ENCODE results near the gene SLC22A16. TPM values are rescaled to one million over a fixed set of nuclear protein-coding genes. Genes with fewer than 3 reads are reported as not detected.

The SLC22A16 gene
- total and polyA plus RNA-seq, 10 of the 15 experiments (the other 5 are each of a cell fraction or from before 2014, with no cell fraction given): not detected

DNA sequence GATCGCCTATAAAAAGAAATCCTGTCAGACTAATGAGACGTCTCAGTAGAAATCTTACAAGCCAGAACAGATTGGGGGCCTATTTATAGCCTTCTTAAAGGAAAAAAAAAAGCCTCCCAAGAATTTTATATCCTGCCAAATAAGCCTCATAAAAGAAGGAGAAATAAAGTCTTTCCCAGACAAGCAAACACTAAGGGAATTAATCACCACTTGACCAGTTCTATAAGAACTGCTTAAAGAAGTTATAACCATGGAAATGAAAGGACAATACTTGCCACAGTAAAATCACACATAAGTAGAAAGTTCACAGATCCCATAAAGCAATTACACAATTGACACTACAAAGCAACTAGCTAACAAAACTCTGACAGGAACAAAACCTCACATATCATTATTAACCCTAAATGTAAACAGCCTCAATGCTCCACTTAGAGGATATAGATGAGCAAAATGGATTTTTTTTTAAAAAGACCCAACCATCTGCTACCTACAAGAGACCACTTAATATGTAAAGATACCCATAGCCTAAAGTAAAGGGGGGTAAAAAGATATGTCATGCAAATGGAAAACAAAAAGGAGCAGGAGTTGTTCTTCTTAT, 13.4 kb downstream of the SLC22A16 start:
- no TSS peak for BruUV-seq (replicated peaks)
- Histone ChIP-seq H3K9ac (ENCODE audit: control insufficient read depth, insufficient read depth, low read length) (no peak overlapping the region), H3K36me3 (ENCODE audit: control insufficient read depth in 2 of 2, insufficient read depth in 2 of 2, low read length in 1 of 2) (no peaks in the 10 kb centered on the region), H3K4me3 (no peak overlapping the region), H4K20me1 (ENCODE audit: control insufficient read depth, insufficient read depth) (no peaks in the 10 kb centered on the region), H3K27me3 (replicated peaks in 1 of 2; ENCODE audit: control insufficient read depth in 2 of 2, insufficient read depth in 2 of 2, low read length in 1 of 2) (no peaks in the 10 kb centered on the region; a peak in 1 of 4 replicates), H3K4me2 (ENCODE audit: control insufficient read depth, insufficient read depth) (no peak overlapping the region), H3K9me3 (replicated peaks; ENCODE audit: control insufficient read depth, insufficient read depth, low read length) (no peaks in the 10 kb centered on the region), H2AFZ (ENCODE audit: control insufficient read depth, low read depth, low read length) (no peak overlapping the region), H3K4me1 (ENCODE audit: control insufficient read depth, insufficient read depth, low read length) (no peaks in the 10 kb centered on the region), H3K27ac (ENCODE audit: control insufficient read depth, insufficient read depth) (no peak overlapping the region), H3K79me2 (ENCODE audit: control insufficient read depth, insufficient read depth, low read length) (no peaks in the 10 kb centered on the region)
- TF ChIP-seq RAD51 (IDR thresholded peaks at IDR 0.05) (no peak), CBFB (IDR thresholded peaks at IDR 0.05; ENCODE audit: low read depth) (no peak), EZH2 (IDR thresholded peaks at IDR 0.05; ENCODE audit: borderline replicate concordance, control insufficient read depth, low read depth, low read length) (no peak), DPF2 (IDR thresholded peaks at IDR 0.05) (no peak), PAX5 (IDR thresholded peaks at IDR 0.05; ENCODE audit: borderline replicate concordance, low read depth, low read length) (no peak), ZNF207 (IDR thresholded peaks at IDR 0.05; ENCODE audit: borderline replicate concordance) (no peak), PAX8 (IDR thresholded peaks at IDR 0.05) (no peak), JUND (IDR thresholded peaks at IDR 0.05; ENCODE audit: low read depth, low read length) (no peak), GABPA (IDR thresholded peaks at IDR 0.05; ENCODE audit: low read depth) (no peak), RBBP5 (conservative IDR thresholded peaks at IDR 0.05) (no peak), RFX5 (IDR thresholded peaks at IDR 0.05; ENCODE audit: low read depth, low read length) (no peak), FOXK2 (IDR thresholded peaks at IDR 0.05) (no peak), KAT2A (conservative IDR thresholded peaks at IDR 0.05; ENCODE audit: control insufficient read depth, low read depth, low read length) (no peak), MYB (IDR thresholded peaks at IDR 0.05; ENCODE audit: borderline replicate concordance, low read depth, low read length) (no peak)
- TF ChIP-seq, protein P1, sequence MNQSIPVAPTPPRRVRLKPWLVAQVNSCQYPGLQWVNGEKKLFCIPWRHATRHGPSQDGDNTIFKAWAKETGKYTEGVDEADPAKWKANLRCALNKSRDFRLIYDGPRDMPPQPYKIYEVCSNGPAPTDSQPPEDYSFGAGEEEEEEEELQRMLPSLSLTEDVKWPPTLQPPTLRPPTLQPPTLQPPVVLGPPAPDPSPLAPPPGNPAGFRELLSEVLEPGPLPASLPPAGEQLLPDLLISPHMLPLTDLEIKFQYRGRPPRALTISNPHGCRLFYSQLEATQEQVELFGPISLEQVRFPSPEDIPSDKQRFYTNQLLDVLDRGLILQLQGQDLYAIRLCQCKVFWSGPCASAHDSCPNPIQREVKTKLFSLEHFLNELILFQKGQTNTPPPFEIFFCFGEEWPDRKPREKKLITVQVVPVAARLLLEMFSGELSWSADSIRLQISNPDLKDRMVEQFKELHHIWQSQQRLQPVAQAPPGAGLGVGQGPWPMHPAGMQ (IDR thresholded peaks at IDR 0.05; ENCODE audit: borderline replicate concordance): no peak
- TF ChIP-seq, protein P2, sequence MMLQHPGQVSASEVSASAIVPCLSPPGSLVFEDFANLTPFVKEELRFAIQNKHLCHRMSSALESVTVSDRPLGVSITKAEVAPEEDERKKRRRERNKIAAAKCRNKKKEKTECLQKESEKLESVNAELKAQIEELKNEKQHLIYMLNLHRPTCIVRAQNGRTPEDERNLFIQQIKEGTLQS (IDR thresholded peaks at IDR 0.05; ENCODE audit: borderline replicate concordance, extremely low read depth, low read depth, low read length): no peak
- TF ChIP-seq, protein P3, sequence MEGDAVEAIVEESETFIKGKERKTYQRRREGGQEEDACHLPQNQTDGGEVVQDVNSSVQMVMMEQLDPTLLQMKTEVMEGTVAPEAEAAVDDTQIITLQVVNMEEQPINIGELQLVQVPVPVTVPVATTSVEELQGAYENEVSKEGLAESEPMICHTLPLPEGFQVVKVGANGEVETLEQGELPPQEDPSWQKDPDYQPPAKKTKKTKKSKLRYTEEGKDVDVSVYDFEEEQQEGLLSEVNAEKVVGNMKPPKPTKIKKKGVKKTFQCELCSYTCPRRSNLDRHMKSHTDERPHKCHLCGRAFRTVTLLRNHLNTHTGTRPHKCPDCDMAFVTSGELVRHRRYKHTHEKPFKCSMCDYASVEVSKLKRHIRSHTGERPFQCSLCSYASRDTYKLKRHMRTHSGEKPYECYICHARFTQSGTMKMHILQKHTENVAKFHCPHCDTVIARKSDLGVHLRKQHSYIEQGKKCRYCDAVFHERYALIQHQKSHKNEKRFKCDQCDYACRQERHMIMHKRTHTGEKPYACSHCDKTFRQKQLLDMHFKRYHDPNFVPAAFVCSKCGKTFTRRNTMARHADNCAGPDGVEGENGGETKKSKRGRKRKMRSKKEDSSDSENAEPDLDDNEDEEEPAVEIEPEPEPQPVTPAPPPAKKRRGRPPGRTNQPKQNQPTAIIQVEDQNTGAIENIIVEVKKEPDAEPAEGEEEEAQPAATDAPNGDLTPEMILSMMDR (IDR thresholded peaks at IDR 0.05 in 2 of 3, conservative IDR thresholded peaks at IDR 0.05 in 1 of 3; ENCODE audit: control insufficient read depth in 2 of 3, extremely low read depth in 1 of 3, insufficient read depth in 1 of 3, low read depth in 3 of 3, low read length in 3 of 3): no peak
- ChIA-PET SMC1A (ENCODE audit: uncharacterized antibody, unreplicated experiment) (no interaction called here), POLR2A (no interaction called here), CTCF (no interaction called here), RAD21 (ENCODE audit: unreplicated experiment) (no interaction called here)
- no peak for ATAC-seq
- 56% methylated on average over 2 of the region's 2 CpGs for WGBS (ENCODE audit: insufficient coverage, insufficient replicate concordance, low lambda C conversion rate, missing lambda C conversion rate)
- no peak for DNase-seq (ENCODE audit: low read depth, low spot score)
- no peak for FAIRE-seq
- intact Hi-C loops (cut with micrococcal nuclease; ENCODE audit: unreplicated experiment) (no loop called here), in situ Hi-C loops (cut with MboI) (no loop called here)

Measured in GM12878 (cell line).